Activated T-cell treated with anti-CD3 and anti-CD28 coated beads, Interleukin-2, amount 50 U/mL, for 1 hour (primary cell): ENCODE data around the gene FCRLB.
"Not testable (repeated sequence)": the region's sequence is repeated elsewhere in the genome, so short reads cannot be mapped to it uniquely, and the experiment has no call there.

Experiments used
- DNase-seq: peaks from one replicate; pipeline ENCODE4 v3.0.0-alpha.2; 2020

The FCRLB gene

GRCh38 chr1:161720956-161721737, at the start of gene FCRLB:
Gene FCRLB (plus strand): TSS chr1:161721544. CDS start chr1:161722673, 1,129 bp downstream.
- DNase-seq, result no peak

GRCh38 chr1:161673437-161673836, 47.9 kb upstream of the FCRLB start:
- DNase-seq, result not testable (repeated sequence)

GRCh38 chr1:161674447-161674846, 46.9 kb upstream of the FCRLB start:
- DNase-seq, result not testable (repeated sequence)

GRCh38 chr1:161674908-161675307, 46.4 kb upstream of the FCRLB start:
- not testable (repeated sequence) for DNase-seq

- no peak for DNase-seq
Observed at GRCh38 chr1:161676441-161676840, 44.9 kb upstream of the FCRLB start.

GRCh38 chr1:161676958-161677689, 44.2 kb upstream of the FCRLB start:
- DNase-seq, result no peak

GRCh38 chr1:161678500-161678899, 42.8 kb upstream of the FCRLB start:
- DNase-seq, result no peak

GRCh38 chr1:161681879-161682278, 39.5 kb upstream of the FCRLB start:
- DNase-seq, result no peak

GRCh38 chr1:161688946-161689345, 32.4 kb upstream of the FCRLB start:
- no peak for DNase-seq

- DNase-seq, result no peak
Observed at GRCh38 chr1:161691846-161692245, 29.5 kb upstream of the FCRLB start.

- not testable (repeated sequence) for DNase-seq
Observed at GRCh38 chr1:161693020-161693712, 28.2 kb upstream of the FCRLB start.

GRCh38 chr1:161698302-161698701, 23.0 kb upstream of the FCRLB start:
- DNase-seq, result not testable (repeated sequence)

- no peak for DNase-seq
Observed at GRCh38 chr1:161702250-161702649, 19.1 kb upstream of the FCRLB start.

GRCh38 chr1:161705537-161705936, 15.8 kb upstream of the FCRLB start:
- DNase-seq, result no peak

GRCh38 chr1:161706113-161706481, 15.2 kb upstream of the FCRLB start:
- DNase-seq, result no peak

GRCh38 chr1:161706482-161707347, 14.6 kb upstream of the FCRLB start, which contains the start of gene FCRLA:
Gene FCRLA (plus strand): TSS chr1:161707229. CDS start chr1:161707265, 36 bp downstream.
- DNase-seq, result no peak

- DNase-seq, result no peak
Observed at GRCh38 chr1:161707503-161707902, 13.8 kb upstream of the FCRLB start.

GRCh38 chr1:161709373-161709772, 12.0 kb upstream of the FCRLB start:
- DNase-seq, result no peak

GRCh38 chr1:161710560-161710959, 10.8 kb upstream of the FCRLB start:
- DNase-seq, result no peak

GRCh38 chr1:161718559-161719324, 2.6 kb upstream of the FCRLB start:
- no peak for DNase-seq

GRCh38 chr1:161719325-161719611, 2.1 kb upstream of the FCRLB start:
- DNase-seq, result no peak

GRCh38 chr1:161720422-161720821, 922 bp upstream of the FCRLB start:
- no peak for DNase-seq
